Adrenal gland (tissue), 12 donors: ENCODE results near the gene PRTFDC1. TPM values are rescaled to one million over a fixed set of nuclear protein-coding genes. Genes with fewer than 3 reads are reported as not detected.

Experiments
- DNase-seq, 7 donors: peaks; one replicate each; pipeline ENCODE4 v3.0.0-alpha.2; 2019 to 2020
- H3K27ac ChIP-seq, 5 donors: fragments of 200-600 bp; sonication (generic) in 4 of 5; 1 replicate in 3 of 5; 2 replicates in 2 of 5; pipeline versions ENCODE4 v1.5.1 to v1.8.0; 2016 to 2020; ENCODE audit warnings: mild to moderate bottlenecking in 1 of 5
- H3K27me3 ChIP-seq: fragments of 200-600 bp; 2 replicates; pipeline ENCODE4 v1.8.0; 2021
- H3K36me3 ChIP-seq, 2 donors: fragments of 200-600 bp; replicated peaks in 1 of 2; 1 replicate in 1 of 2; 2 replicates in 1 of 2; pipeline versions ENCODE4 v1.5.1 to v1.8.0; 2018 to 2022
- H3K4me1 ChIP-seq, 2 donors: fragments of 200-600 bp; replicated peaks in 1 of 2; 1 replicate in 1 of 2; 2 replicates in 1 of 2; pipeline versions ENCODE4 v1.5.1 to v1.8.0; 2018 to 2021
- H3K4me3 ChIP-seq, 4 donors: fragments of 200-600 bp; sonication (generic) in 3 of 4; one replicate each; pipeline ENCODE4 v1.5.1; 2016 to 2018
- H3K9me3 ChIP-seq, 3 donors: fragments of 200-600 bp; sonication (generic) in 1 of 3; replicated peaks in 1 of 3; 1 replicate in 2 of 3; 2 replicates in 1 of 3; pipeline versions ENCODE4 v1.5.1 to v1.8.0; 2016 to 2021
- CTCF ChIP-seq, 6 experiments: fragments of 450-650 bp in 4 of 6; fragments of 200-600 bp in 2 of 6; sonication (generic) in 1 of 6; IDR thresholded peaks; 1 replicate in 5 of 6; 2 replicates in 1 of 6; pipeline versions ENCODE4 v1.5.1 to v1.8.0; 2016 to 2021; ENCODE audit warnings: antibody characterized with exemption in 6 of 6, mild to moderate bottlenecking in 2 of 6, moderate library complexity in 1 of 6
- POLR2A ChIP-seq, 2 donors: fragments of 450-650 bp; IDR thresholded peaks; one replicate each; pipeline ENCODE4 v1.6.1; 2017; ENCODE audit warnings: antibody characterized with exemption in 2 of 2, mild to moderate bottlenecking in 2 of 2, moderate library complexity in 1 of 2
- WGBS, 4 donors: extraction: QIAGEN DNeasy Blood & Tissue Kit in 2 of 4; methylation state at CpG; one replicate each; pipeline versions ENCODE4 v1.1.5 to v1.1.7; 2013 to 2017; 5-methylcytosine and 5-hydroxymethylcytosine counted together
- intact Hi-C, 2 donors: fragments of 100-400 bp; cut with DNase I; formaldehyde crosslinking; loops; one replicate each; pipeline versions ENCODE4 v1.14.1 to v1.15.0; 2022 to 2023
- polyA plus RNA-seq, 3 donors: library from polyadenylated mRNA; stranded (reverse); fragments of 200-250 nt in 2 of 3; fragments of 350-450 nt in 1 of 3; fragmentation: Illumina TruSeq in 1 of 3; extraction: RNeasy Lipid Tissue Mini Kit (QIAGEN cat#74804) in 1 of 3; gene quantifications; one replicate each; pipeline ENCODE4 v1.2.3, GENCODE V29; 2013 to 2014
- total RNA-seq, 9 donors: library from RNA; depleted of rRNA in 4 of 9; stranded (reverse); fragments of >200 nt in 4 of 9; fragments of 120-200 nt in 1 of 9; fragmentation: NEBNext Ultra II Directional in 1 of 9; extraction: Animal tissue kit (Norgen Biotek cat#: 25700) in 1 of 9; gene quantifications; one replicate each; pipeline versions ENCODE4 v1.1.0 to v1.2.4, GENCODE V29; 2013 to 2023
- donor health status: healthy with polysubstance abuse.
- donor health status: Bipolar disorder and iron deficiency.
- donor health status: DM: yes; HTN: yes; CAD: no.
- donor health status: DM: no; HTN: no; CAD: no.
- donor health status: DM: no; HTN: no; CAD: no.
- donor health status: DM: yes; HTN: yes; CAD: no.

The PRTFDC1 gene
- total and polyA plus RNA-seq, 12 donors = 13.5 to 56.5 (median 26.6) TPM

- no peaks in the 10 kb centered on the region for H3K36me3 ChIP-seq
- H3K4me1 ChIP-seq = peaks cover 0 to 8% of the 10 kb centered on the region in 2 donors
- H3K27ac ChIP-seq = no peak overlapping the region
- H3K4me3 ChIP-seq = no peak overlapping the region
- 8 to 17% (median 10%) methylated on average over 1 of the region's 1 CpG for WGBS, 4 donors
- H3K9me3 ChIP-seq = no peaks in the 10 kb centered on the region
- H3K27me3 ChIP-seq = no peaks in the 10 kb centered on the region
- intact Hi-C loops = loop anchor here in 1 of 2 donors (10.0 kb wide), 1 partner anchor 345 kb away; no protein-coding TSS in a partner anchor
- no peak for DNase-seq
- TF ChIP-seq CTCF (IDR thresholded peaks at IDR 0.05) (peak in 5 of 6 experiments; percentile 17 to 53 (median 47)), POLR2A (IDR thresholded peaks at IDR 0.05) (no peak)
These were observed 37.5 kb upstream of the PRTFDC1 start for GRCh38 chr10:24989867-24990266.

- Histone ChIP-seq H3K27ac (peak overlapping the region in 1 of 5 donors; percentile 7), H3K36me3 (no peaks in the 10 kb centered on the region), H3K4me1 (peaks cover 0 to 8% of the 10 kb centered on the region in 2 donors), H3K27me3 (no peaks in the 10 kb centered on the region), H3K9me3 (no peaks in the 10 kb centered on the region), H3K4me3 (no peak overlapping the region)
- peak in 6 of 7 donors; percentile 21 to 75 (median 28) for DNase-seq
- intact Hi-C loops = no loop called here
- TF ChIP-seq POLR2A (IDR thresholded peaks at IDR 0.05) = no peak
- TF ChIP-seq CTCF (IDR thresholded peaks at IDR 0.05) = no peak
- 55 to 67% (median 56%) methylated on average over 12 of the region's 12 CpGs for WGBS, 4 donors
These were observed 36.6 kb upstream of the PRTFDC1 start for GRCh38 chr10:24988831-24989640.

GRCh38 chr10:24984906-24985305 lies 32.5 kb upstream of the PRTFDC1 start:
- Histone ChIP-seq H3K27me3 (no peaks in the 10 kb centered on the region), H3K9me3 (no peaks in the 10 kb centered on the region), H3K4me3 (no peak overlapping the region), H3K27ac (no peak overlapping the region), H3K36me3 (no peaks in the 10 kb centered on the region), H3K4me1 (peaks cover 0 to 8% of the 10 kb centered on the region in 2 donors)
- intact Hi-C loops = no loop called here
- TF ChIP-seq CTCF (IDR thresholded peaks at IDR 0.05) (no peak), POLR2A (IDR thresholded peaks at IDR 0.05) (no peak)
- DNase-seq = no peak
- 58 to 73% (median 66%) methylated on average over 3 of the region's 3 CpGs for WGBS, 4 donors

GRCh38 chr10:24983946-24984345 lies 31.5 kb upstream of the PRTFDC1 start:
- H3K36me3 ChIP-seq = no peaks in the 10 kb centered on the region
- intact Hi-C loops = no loop called here
- H3K4me3 ChIP-seq = no peak overlapping the region
- no peaks in the 10 kb centered on the region for H3K4me1 ChIP-seq
- WGBS, 4 donors = 83 to 88% (median 84%) methylated on average over 3 of the region's 3 CpGs
- no peak overlapping the region for H3K27ac ChIP-seq
- no peak for DNase-seq
- no peak for TF ChIP-seq CTCF (IDR thresholded peaks at IDR 0.05)
- TF ChIP-seq POLR2A (IDR thresholded peaks at IDR 0.05) = no peak
- no peaks in the 10 kb centered on the region for H3K9me3 ChIP-seq
- no peaks in the 10 kb centered on the region for H3K27me3 ChIP-seq
